Lower leg skin (tissue), 3 donors: ENCODE results near the gene LAPTM4A.

ENCODE experiments used
- POLR2A ChIP-seq, 2 donors: fragments of 450-650 bp; IDR thresholded peaks; one replicate each; pipeline ENCODE4 v1.6.1; 2016 to 2017; ENCODE audit warnings: antibody characterized with exemption in 2 of 2, mild to moderate bottlenecking in 1 of 2, moderate library complexity in 1 of 2
- TF ChIP-seq, protein P1 (sequence below), 3 donors: fragments of 450-650 bp; IDR thresholded peaks; one replicate each; pipeline ENCODE4 v1.5.1; 2016; ENCODE audit warnings: antibody characterized with exemption in 3 of 3, mild to moderate bottlenecking in 3 of 3, moderate library complexity in 2 of 3

DNA sequence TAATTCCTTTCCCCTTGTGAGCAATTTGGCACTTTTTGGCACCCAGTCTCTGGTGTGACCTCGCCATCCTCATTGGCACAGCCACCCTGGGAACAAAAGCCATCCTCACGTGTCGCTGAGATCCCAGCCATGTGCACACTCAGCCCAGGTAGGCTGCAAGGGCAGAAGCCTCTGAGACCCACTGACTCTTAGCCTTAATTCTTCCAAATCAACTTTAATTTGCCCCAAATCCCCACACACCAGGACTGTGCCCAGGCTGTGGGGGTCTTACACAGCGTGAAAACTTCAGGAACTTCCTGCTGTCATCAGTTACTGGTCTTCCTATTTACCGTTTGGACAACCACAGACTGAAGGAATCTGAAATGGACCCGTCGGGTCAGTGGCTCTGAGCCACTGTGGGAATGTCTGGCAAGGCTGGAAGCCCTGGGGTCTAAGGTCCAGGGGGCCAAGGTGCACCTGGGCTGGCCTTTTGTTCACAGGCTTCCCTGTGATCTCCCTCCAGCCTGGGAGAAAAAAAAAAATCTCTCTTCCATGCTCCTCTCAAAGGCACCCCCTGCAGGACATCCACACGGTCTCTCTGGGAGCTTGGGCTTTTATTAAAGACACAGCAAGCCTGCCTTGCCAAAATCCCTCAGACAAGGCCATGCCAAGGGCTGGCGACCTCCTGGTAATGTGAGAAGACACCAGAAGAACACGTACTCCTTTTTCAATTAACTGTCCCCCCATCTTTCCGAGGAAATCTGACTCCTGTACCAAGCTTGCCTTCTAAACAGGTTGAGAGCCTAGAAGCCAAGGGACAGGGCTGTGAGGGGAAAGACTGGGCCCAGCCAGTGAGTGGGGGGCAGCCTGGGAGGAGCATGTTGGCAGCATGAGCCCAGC is 42.1 kb upstream of the LAPTM4A start:
- TF ChIP-seq, protein P1, sequence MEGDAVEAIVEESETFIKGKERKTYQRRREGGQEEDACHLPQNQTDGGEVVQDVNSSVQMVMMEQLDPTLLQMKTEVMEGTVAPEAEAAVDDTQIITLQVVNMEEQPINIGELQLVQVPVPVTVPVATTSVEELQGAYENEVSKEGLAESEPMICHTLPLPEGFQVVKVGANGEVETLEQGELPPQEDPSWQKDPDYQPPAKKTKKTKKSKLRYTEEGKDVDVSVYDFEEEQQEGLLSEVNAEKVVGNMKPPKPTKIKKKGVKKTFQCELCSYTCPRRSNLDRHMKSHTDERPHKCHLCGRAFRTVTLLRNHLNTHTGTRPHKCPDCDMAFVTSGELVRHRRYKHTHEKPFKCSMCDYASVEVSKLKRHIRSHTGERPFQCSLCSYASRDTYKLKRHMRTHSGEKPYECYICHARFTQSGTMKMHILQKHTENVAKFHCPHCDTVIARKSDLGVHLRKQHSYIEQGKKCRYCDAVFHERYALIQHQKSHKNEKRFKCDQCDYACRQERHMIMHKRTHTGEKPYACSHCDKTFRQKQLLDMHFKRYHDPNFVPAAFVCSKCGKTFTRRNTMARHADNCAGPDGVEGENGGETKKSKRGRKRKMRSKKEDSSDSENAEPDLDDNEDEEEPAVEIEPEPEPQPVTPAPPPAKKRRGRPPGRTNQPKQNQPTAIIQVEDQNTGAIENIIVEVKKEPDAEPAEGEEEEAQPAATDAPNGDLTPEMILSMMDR (IDR thresholded peaks at IDR 0.05) = no peak
- TF ChIP-seq POLR2A (IDR thresholded peaks at IDR 0.05) = no peak
